HL-60/S4 treated with phorbol 12-myristate 13-acetate at 8.2 ng/mL for 4 days and 3 days (cell line): Measurements from ENCODE around the gene SND1.

Experiments used
- in situ Hi-C: fragments of 300-500 bp; cut with MboI; formaldehyde crosslinking; loops from 2 replicates; pipeline ENCODE4 v1.15.0; 2022; ENCODE audit warnings: low sequenced_read_pairs

The SND1 gene

GRCh38 chr7:127854383-127854782, 202.4 kb downstream of the SND1 start:
- in situ Hi-C loops, result no loop called here

DNA sequence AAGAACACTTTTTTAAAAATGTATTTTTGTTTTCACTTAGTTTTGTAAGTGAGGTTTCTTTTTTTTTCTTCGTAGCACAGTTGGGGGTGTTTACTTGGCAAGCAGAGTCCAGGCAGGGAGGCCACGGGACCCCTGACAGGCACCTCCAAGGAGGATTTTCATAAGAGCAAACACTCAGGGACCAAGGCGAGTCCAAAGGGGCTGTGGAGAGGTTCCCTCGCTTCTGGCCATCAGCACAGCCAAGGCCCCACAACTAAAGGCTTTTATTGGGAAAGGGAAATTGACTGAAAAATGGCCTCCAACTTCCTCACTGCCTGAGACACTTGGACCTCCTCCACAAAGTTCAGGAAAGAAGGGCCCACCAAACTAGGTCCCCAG, 205.5 kb downstream of the SND1 start:
- in situ Hi-C loops, result no loop called here

GRCh38 chr7:127858091-127858914, 206.3 kb downstream of the SND1 start:
- in situ Hi-C loops, result no loop called here

DNA sequence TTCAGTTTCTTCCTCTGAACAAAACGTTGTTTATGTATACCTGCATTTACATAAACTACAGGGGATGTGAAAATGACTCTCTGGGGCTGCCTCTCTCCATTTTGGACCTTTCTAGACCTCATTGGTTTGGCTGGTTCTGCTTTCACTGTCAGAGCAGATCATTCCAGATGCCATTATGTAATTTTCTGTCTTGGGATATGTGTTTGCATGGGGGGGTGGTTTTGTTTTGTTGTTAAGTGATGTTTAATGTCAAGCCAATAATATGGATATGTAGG, 206.9 kb downstream of the SND1 start:
- in situ Hi-C loops, result no loop called here

DNA sequence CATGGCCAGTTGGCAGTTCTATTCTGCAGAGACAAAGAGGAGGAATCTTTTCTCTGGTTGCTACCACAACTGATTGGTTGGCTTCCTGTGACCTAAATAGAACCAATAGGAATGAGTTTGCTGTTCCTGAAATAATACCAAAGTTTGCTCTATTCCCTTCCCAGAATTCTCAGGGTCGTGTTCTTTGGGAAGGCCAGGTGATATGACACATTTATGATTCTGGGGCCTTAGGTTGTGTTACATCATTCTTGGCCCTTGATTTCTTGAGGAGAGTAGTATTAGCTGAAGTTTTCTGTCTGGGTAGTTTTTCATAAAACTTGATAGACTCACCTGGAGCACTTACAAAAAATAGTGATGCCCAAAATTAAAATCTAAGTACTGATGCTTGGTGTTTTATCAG, 207.3 kb downstream of the SND1 start:
- in situ Hi-C loops, result no loop called here

- in situ Hi-C loops, result no loop called here
These were observed 210.5 kb downstream of the SND1 start for GRCh38 chr7:127862525-127862924.

DNA sequence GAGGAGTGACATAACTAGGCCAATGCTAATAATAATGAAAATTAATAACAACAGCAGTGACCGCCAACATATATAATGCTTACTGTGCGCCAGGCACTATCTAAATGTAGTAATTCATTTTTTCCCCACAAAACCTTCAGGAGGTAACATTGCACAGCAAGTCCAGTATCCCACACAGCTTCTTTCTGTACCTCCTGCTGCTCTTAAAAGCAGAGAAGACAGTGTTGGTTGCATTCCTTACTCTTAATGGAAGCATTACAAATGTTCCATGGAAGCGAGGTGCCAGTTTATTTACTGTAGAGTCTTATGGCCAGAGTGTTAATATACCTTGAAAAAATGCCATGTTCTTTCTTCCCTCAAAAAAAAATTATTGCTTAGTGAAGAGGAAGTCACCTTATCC, 211.1 kb downstream of the SND1 start:
- in situ Hi-C loops, result no loop called here

DNA sequence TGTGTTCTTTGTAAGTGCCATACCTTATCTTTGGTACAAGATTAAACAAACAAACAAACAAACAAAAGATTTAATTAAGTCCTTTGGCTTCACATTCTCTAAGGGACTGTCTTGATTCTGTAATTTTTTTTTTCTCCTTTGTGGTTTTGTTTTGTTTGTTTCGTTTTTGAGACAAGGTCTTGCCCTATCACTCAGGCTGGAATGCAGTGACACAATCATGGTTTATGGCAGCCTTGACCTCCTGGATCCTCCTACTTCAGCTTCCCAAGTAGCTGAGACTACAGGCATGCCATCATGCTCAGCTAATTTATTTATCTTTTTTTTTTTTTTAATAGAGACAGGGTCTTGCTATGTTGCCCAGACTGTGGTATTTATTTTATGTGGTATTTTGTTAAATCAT, 213.5 kb downstream of the SND1 start:
- in situ Hi-C loops, result no loop called here

DNA sequence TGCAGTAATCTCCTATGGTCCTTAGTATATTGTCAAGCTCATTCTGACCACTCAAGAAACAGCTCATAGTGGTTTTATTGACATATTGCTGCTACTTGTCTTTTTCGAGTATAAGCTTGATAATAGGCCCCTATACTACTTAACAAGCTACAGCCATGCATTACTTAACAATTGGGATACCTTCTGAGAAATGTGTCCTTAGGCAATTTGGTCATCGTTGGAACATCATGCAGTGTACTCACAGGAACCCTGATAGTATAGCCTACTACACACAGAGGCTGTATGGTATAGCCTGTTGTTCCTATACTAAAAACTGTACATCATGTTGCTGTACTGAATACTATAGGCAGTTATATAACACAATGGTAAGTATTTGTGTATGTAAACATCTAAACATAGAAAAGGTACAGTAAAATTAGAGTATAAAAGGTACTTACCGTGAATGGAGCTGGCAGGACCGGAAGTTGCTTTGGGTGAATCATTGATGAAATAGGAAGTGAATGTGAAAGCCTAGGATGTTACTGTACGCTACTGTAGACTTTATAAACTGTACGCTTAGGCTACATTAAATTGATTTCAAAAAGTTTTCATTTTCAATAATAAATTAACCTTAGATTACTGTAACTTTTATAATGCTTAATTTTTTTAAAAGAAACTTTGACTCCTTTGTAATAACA, 218.4 kb downstream of the SND1 start:
- in situ Hi-C loops, result no loop called here

DNA sequence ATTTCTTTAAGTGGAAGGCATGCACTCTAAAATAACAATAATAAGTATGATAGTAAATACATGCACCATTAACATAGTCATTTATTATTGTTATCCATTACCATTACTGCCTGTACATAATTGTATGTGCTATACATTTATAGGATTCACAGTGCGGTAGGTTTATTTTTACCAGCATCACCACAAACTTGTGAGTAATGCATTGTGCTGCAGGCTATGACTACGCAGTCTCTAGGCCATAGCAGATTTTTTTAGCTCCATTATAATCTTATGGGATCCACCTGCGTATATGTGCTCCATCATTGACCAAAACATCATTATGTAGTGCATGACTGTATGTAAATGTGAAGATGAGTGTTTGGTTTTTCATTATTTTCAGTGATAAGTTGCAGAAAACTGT, 219.2 kb downstream of the SND1 start:
- in situ Hi-C loops, result no loop called here

DNA sequence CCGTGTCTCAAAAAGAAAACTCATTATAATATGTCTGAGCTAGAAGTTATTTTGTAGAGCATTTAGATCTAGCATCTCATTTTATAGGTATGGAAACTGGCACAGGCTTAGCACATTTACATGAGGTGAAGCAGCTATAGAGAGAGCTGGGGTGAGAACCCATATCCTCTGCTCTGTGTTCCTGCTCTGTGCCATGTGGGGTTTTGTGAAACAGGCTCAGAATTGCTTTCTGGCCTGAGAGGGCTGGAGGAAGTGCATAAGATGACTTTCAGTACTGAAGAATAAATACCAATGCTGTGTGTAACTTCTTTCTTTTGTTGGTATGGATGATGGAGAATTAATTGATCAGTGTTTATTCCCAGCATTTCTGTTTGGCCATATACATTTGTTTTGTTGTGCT, 220.1 kb downstream of the SND1 start:
- in situ Hi-C loops, result no loop called here

- in situ Hi-C loops, result no loop called here
These were observed 221.2 kb downstream of the SND1 start for GRCh38 chr7:127873151-127873550.

DNA sequence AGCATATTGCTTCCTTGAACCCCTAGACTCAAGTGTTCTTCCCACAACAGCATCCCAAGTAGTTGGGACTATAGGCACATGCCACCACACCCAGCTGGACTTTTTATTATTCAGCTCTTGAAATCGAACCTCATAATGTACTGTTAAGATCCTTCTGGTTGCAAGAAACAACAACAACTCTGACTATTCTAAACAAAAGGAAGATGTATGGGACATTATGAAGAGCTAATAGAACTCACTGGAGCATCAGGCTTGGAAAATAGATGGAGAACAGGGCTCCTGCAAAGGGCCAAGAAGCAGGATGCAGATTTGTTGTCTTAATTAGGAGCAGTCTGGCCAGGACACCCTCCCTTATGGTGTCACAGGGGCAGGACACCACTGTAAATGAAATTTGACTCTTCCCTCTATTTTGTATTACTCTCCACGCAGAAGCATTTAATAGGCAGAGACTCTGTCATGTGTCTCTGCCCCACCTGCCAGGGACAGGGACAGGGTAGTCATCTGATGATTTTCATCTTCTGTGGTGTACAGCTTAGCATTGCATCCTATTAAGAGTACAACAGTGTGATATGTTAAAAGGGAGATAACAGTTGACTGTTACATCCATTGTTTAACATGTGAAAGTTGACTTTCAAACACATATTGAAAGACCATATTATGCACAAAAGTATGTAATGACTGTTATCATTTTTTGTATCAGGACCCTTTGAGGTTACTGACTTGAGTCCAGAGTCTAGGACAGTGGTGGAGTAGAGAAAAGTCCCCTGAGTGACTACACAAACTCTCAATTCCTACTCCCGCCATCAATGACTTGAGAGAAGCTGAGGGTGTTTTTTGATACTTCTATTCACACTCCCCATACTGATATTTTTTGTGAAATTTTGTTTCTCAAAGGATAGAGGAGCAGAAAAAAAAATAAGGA, 222.0 kb downstream of the SND1 start:
- in situ Hi-C loops, result no loop called here

DNA sequence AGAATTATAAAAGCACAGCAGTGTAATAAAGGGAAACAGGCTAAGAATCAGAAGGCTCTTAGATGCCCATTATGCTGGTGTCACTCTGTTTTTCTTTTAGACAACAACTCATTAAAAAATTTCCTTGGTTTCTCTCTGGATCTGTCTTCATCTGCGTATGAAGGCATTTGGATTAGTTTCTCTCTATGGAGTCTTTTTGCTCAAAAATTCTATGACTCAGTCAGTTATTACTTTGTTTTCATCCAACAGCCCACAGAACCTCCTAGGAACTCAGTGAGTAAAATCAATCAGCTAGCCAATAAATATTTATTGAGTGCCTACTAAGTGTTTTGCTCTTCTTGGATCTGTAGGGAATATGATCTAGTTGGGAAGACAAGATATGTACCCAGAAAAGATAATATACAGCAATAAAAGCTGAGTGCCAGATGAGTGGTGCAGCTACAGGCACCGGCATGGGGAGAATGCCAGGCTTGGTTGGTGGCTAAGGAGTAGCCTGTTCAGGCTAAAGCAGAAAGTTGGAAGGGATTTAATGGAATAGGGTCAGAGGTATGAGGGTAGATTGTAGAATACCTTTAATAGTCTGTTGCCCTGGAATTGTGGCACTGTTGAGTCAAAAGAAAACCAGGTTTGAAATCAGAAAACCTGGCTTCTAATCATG, 223.1 kb downstream of the SND1 start:
- in situ Hi-C loops, result no loop called here

DNA sequence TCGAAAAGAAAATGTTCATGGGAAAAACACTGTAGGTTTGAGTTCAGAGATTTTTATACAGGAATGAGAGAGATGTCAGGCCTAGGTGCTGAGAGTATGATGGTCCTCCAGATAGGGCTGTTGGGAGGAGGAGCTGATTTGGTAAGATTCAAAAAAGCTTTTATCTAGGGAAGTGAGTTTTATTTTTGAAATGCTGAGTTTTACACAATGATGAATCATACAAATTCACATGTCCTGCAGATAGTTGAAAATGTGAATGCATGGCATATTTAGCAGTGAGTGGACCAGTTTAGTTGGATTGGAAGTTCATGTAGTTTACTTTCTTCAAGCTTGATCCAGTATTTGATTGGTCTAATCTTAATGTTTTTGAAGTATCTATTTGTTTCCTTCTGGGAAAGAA, 224.4 kb downstream of the SND1 start:
- in situ Hi-C loops, result no loop called here

DNA sequence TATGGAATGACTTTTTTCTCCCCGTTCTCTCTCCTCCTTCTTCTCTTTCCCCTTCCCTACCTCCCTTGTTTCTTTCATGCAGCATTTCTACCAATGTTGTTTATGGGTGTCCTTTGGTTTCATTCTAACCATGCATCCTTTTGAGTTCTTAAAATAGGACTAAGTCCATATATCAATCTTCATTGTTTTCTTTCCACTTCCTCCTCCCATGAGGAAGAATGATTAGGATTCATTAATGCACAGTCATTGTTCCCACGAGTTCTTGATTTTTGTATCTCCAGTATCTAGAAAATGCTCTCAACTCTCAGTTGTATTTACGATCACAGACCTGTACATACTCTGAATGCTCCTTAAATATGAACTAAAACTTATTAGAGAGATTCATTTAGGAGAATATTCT, 226.0 kb downstream of the SND1 start:
- in situ Hi-C loops, result no loop called here

GRCh38 chr7:127878791-127879190, 226.8 kb downstream of the SND1 start:
- in situ Hi-C loops, result no loop called here

DNA sequence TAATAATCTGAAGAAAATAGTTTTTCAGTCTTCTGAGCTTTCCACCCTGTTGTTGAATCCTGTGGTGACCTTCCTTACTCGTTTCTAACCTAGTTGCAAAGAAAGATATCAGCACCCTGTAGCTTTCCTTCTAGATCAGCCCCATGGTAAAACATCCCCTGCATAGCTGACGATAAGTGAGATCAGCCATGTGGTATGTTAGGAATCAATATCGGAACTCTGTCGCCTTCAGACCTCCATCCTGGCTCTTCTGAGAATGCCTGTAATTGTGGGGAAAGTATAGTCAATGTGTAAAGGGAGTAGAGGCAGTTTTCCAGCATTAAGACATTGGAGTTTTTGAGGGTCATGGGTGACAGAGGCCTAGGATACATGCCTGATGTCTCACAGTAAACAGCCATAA, 227.4 kb downstream of the SND1 start:
- in situ Hi-C loops, result no loop called here

DNA sequence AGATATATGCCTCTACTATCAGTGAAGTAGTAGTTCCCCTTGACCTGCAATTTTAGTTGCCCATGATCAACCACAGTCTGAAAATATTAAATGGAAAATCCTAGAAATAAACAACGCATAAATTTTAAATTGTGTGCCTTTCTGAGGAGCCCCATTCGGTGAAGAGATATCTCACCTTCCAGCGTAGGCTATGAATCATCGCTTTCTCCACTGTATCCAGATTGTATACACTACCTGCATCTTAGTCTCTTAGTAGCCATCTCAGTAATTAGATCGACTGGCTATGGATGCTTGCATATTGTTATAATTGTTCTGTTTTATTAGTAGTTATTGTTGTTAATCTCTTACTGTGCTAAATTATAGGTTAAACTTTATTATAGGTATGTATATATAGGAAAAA, 227.9 kb downstream of the SND1 start:
- in situ Hi-C loops, result no loop called here

DNA sequence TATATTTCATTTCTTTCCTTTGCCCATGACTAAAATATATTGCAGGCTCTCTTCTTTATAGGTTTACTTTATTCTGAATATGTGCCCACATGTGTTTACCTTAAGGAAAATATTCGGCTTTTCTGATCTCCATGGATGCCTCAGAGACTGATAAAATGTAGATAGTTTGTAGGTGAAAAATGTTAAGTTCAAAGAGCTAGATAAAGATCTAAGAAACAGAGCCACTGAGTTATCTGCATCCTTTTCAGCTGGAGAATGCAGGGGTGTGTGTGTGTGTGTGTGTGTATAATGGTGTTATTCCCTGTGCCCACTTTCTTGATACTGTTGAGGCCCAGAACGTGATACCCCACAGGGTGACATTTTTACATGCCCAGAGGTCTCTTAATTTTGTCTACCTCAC, 228.5 kb downstream of the SND1 start:
- in situ Hi-C loops, result no loop called here

DNA sequence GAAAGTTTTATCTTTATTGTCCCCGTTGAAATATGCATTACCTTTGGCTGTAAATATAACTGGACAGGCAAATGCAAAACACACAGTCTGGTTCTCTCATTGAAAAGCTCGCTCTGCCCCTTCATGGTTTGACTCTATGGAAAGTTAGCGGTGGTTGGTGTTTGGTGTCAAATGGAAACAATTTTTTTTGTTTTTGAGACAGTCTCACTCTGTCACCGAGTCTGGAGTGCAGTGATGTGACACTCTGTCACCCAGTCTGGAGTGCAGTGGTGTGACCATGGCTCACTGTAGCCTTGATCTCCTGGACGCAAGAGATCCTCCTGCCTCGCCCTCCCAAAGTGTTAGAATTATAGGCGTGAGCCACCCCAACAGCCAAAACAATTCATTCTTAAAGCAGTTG, 229.6 kb downstream of the SND1 start:
- in situ Hi-C loops, result no loop called here
